ENCODE data around the gene POLDIP3.
"Not testable (repeated sequence)": the region's sequence is repeated elsewhere in the genome, so short reads cannot be mapped to it uniquely, and the experiment has no call there.

The POLDIP3 gene

GRCh38 chr22:42587588-42588175, 27.0 kb downstream of the POLDIP3 start:
- in situ Hi-C loops (cut with MboI; ENCODE audit: low sequenced_read_pairs): no loop called here

- in situ Hi-C loops (cut with MboI; ENCODE audit: low sequenced_read_pairs): no loop called here
Observed at GRCh38 chr22:42586381-42586780, 28.3 kb downstream of the POLDIP3 start.

- in situ Hi-C loops (cut with MboI; ENCODE audit: low sequenced_read_pairs): no loop called here
Observed at GRCh38 chr22:42585096-42585495, 29.6 kb downstream of the POLDIP3 start.

- in situ Hi-C loops (cut with MboI; ENCODE audit: low sequenced_read_pairs): no loop called here
Observed at GRCh38 chr22:42584364-42584940, 30.2 kb downstream of the POLDIP3 start.

- in situ Hi-C loops (cut with MboI; ENCODE audit: low sequenced_read_pairs): no loop called here
Observed at GRCh38 chr22:42582987-42583386, 31.7 kb downstream of the POLDIP3 start.

GRCh38 chr22:42581762-42582716, 32.6 kb downstream of the POLDIP3 start:
- in situ Hi-C loops (cut with MboI; ENCODE audit: low sequenced_read_pairs): no loop called here

- in situ Hi-C loops (cut with MboI; ENCODE audit: low sequenced_read_pairs): not testable (repeated sequence)
Observed at GRCh38 chr22:42581194-42581761, 33.4 kb downstream of the POLDIP3 start.

- in situ Hi-C loops (cut with MboI; ENCODE audit: low sequenced_read_pairs): not testable (repeated sequence)
Observed at GRCh38 chr22:42580040-42580439, 34.6 kb downstream of the POLDIP3 start.

- in situ Hi-C loops (cut with MboI; ENCODE audit: low sequenced_read_pairs): no loop called here
Observed at GRCh38 chr22:42577623-42578240, 37.0 kb downstream of the POLDIP3 start.

GRCh38 chr22:42577141-42577540, 37.5 kb downstream of the POLDIP3 start:
- in situ Hi-C loops (cut with MboI; ENCODE audit: low sequenced_read_pairs): not testable (repeated sequence)

GRCh38 chr22:42575996-42576574, 38.6 kb downstream of the POLDIP3 start:
- in situ Hi-C loops (cut with MboI; ENCODE audit: low sequenced_read_pairs): not testable (repeated sequence)

- in situ Hi-C loops (cut with MboI; ENCODE audit: low sequenced_read_pairs): not testable (repeated sequence)
Observed at GRCh38 chr22:42574468-42574867, 40.2 kb downstream of the POLDIP3 start.

- in situ Hi-C loops (cut with MboI; ENCODE audit: low sequenced_read_pairs): not testable (repeated sequence)
Observed at GRCh38 chr22:42574046-42574445, 40.6 kb downstream of the POLDIP3 start.

- in situ Hi-C loops (cut with MboI; ENCODE audit: low sequenced_read_pairs): not testable (repeated sequence)
Observed at GRCh38 chr22:42571068-42571467, 43.6 kb downstream of the POLDIP3 start.

GRCh38 chr22:42570580-42570979, 44.1 kb downstream of the POLDIP3 start:
- in situ Hi-C loops (cut with MboI; ENCODE audit: low sequenced_read_pairs): not testable (repeated sequence)

GRCh38 chr22:42567950-42568349, 46.7 kb downstream of the POLDIP3 start:
- in situ Hi-C loops (cut with MboI; ENCODE audit: low sequenced_read_pairs): not testable (repeated sequence)

- in situ Hi-C loops (cut with MboI; ENCODE audit: low sequenced_read_pairs): no loop called here
Observed at GRCh38 chr22:42565956-42566355, 48.7 kb downstream of the POLDIP3 start.

GRCh38 chr22:42564699-42565098, 50.0 kb downstream of the POLDIP3 start:
- in situ Hi-C loops (cut with MboI; ENCODE audit: low sequenced_read_pairs): no loop called here

GRCh38 chr22:42563943-42564342, 50.7 kb downstream of the POLDIP3 start:
- in situ Hi-C loops (cut with MboI; ENCODE audit: low sequenced_read_pairs): not testable (repeated sequence)

GRCh38 chr22:42562684-42563083, 52.0 kb downstream of the POLDIP3 start:
- in situ Hi-C loops (cut with MboI; ENCODE audit: low sequenced_read_pairs): no loop called here

GRCh38 chr22:42562279-42562678, 52.4 kb downstream of the POLDIP3 start:
- in situ Hi-C loops (cut with MboI; ENCODE audit: low sequenced_read_pairs): no loop called here

Measured in HL-60/S4 treated with retinoic acid at 250 ng/mL for 4 days and 3 days (cell line).